Body of pancreas (tissue), 4 donors: ENCODE measurements around the gene PHF12. TPM values are rescaled to one million over a fixed set of nuclear protein-coding genes. Genes with fewer than 3 reads are reported as not detected.

Experiments used
- ATAC-seq: fragments of 150-250 bp; one replicate; pipeline ENCODE4 v1.9.1; 2016
- DNase-seq, 4 donors: peaks; one replicate each; pipeline ENCODE4 v3.0.0-alpha.2; 2019
- H3K27ac ChIP-seq, 4 donors: fragments of 200-600 bp; sonication (generic); 1 replicate in 3 of 4; 2 replicates in 1 of 4; pipeline versions ENCODE4 v1.5.1 to v1.6.1; 2016 to 2019; ENCODE audit warnings: mild to moderate bottlenecking in 1 of 4, mixed read lengths in 1 of 4, moderate library complexity in 1 of 4
- H3K27me3 ChIP-seq, 2 donors: fragments of 200-600 bp; sonication (generic); one replicate each; pipeline ENCODE4 v1.6.0; 2016; ENCODE audit warnings: mild to moderate bottlenecking in 1 of 2
- H3K36me3 ChIP-seq, 2 donors: fragments of 200-600 bp; sonication (generic); replicated peaks in 1 of 2; 2 replicates each; pipeline ENCODE4 v1.5.1; 2016; ENCODE audit warnings: low read depth in 2 of 2; ENCODE audit not compliant: insufficient read depth in 1 of 2
- H3K4me1 ChIP-seq: fragments of 200-600 bp; sonication (generic); one replicate; pipeline ENCODE4 v1.6.0; 2016
- H3K4me3 ChIP-seq, 2 donors: fragments of 200-600 bp; sonication (generic); 1 replicate in 1 of 2; 2 replicates in 1 of 2; pipeline ENCODE4 v1.5.1; 2016 to 2019
- H3K9me3 ChIP-seq, 3 donors: fragments of 200-600 bp; sonication (generic); 1 replicate in 2 of 3; 2 replicates in 1 of 3; pipeline ENCODE4 v1.5.1; 2016
- POLR2A ChIP-seq, 3 donors: fragments of 450-650 bp; IDR thresholded peaks; one replicate each; pipeline ENCODE4 v1.6.1; 2016; ENCODE audit warnings: antibody characterized with exemption in 3 of 3, mild to moderate bottlenecking in 2 of 3
- WGBS, 2 donors: methylation state at CpG; one replicate each; pipeline ENCODE4 v1.1.5; 2017; 5-methylcytosine and 5-hydroxymethylcytosine counted together
- intact Hi-C: fragments of 100-400 bp; cut with DNase I; formaldehyde crosslinking; loops from one replicate; pipeline ENCODE4 v1.15.1; 2023
- total RNA-seq, 2 donors: library from RNA; depleted of rRNA; stranded (reverse); fragments of >200 nt; gene quantifications; one replicate each; pipeline ENCODE4 v1.1.0, GENCODE V29; 2016
- TF ChIP-seq, protein P1 (sequence below), 7 experiments: fragments of 450-650 bp in 4 of 7; fragments of 200-600 bp in 3 of 7; sonication (generic) in 3 of 7; IDR thresholded peaks; one replicate each; pipeline ENCODE4 v1.5.1; 2016 to 2019; ENCODE audit warnings: antibody characterized with exemption in 7 of 7

PHF12 gene
- total RNA-seq, 2 donors from 2014 or later, result 22.1 to 56.4 TPM

DNA sequence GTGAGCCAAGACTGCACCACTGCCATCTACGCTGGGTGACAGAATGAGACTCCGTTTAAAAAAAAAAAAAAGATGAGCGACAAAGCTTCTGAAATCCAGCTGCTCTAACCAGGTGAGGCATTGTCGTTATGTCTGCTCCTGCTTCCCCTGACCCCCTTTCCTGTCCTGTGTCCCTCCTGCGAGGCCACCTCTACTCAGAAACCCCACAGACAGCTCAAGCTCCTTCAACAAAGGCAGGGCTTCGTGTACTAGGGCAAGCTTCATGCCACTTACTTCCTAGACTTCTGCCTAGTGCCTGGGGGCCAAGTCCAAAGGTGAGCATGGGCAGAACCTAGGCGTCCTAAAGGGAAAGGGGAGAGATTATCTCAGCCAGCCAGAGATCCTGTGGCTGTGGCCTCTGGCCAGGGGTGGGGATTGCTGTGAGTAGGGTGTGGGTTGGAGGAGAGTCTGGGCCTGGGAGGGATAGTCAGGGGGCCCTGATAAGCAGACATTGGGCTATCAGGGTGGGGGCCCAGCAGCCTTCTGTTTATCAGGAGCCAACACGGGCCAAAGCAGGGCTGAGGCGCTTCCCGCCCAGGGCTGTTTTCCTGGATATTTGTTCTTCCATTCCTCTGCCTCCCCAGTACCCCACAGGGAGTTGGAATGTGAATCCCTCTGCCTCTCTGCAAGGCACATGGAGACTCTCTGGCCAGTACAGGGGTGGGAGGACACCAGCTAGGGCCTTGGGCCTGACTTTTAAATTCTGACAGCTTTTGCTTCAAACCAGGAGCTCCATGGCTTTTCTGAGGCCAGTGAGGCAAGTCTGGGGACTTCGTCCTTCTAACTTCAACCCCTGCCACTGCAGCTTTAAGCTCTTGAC lies 86.1 kb downstream of the PHF12 start:
- no peak for ATAC-seq
- 78 to 83% methylated on average over 10 to 11 of the region's 11 CpGs for WGBS, 2 donors

DNA sequence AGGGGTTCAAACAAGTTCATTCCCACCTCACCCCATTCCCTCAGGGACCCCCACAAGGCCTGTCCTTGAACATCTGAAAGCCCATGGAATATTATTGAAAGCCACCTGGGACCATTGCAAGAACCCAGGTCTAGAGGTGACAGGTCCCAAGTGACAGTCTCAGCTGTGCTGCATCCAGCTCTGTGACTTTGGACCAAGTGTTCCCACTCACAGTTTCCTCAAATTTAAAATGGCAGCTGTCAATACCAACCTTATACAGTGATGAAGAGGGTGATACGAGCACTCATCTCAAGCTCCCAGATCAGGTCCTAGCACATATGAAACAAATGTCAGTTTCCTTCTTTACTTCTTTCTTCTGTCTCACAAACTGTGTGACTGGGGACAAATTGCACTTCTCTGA lies 87.4 kb downstream of the PHF12 start:
- 67 to 85% methylated on average over 1 of the region's 1 CpG for WGBS, 2 donors
- Histone ChIP-seq H3K4me1 (no peaks in the 10 kb centered on the region), H3K27ac (no peak overlapping the region), H3K4me3 (no peak overlapping the region), H3K9me3 (no peaks in the 10 kb centered on the region), H3K36me3 (peaks cover 2 to 8% of the 10 kb centered on the region in 2 donors), H3K27me3 (no peaks in the 10 kb centered on the region)
- intact Hi-C loops, result no loop called here
- DNase-seq (no peak), ATAC-seq (no peak)
- no peak for TF ChIP-seq POLR2A (IDR thresholded peaks at IDR 0.05)
- TF ChIP-seq, protein P1, sequence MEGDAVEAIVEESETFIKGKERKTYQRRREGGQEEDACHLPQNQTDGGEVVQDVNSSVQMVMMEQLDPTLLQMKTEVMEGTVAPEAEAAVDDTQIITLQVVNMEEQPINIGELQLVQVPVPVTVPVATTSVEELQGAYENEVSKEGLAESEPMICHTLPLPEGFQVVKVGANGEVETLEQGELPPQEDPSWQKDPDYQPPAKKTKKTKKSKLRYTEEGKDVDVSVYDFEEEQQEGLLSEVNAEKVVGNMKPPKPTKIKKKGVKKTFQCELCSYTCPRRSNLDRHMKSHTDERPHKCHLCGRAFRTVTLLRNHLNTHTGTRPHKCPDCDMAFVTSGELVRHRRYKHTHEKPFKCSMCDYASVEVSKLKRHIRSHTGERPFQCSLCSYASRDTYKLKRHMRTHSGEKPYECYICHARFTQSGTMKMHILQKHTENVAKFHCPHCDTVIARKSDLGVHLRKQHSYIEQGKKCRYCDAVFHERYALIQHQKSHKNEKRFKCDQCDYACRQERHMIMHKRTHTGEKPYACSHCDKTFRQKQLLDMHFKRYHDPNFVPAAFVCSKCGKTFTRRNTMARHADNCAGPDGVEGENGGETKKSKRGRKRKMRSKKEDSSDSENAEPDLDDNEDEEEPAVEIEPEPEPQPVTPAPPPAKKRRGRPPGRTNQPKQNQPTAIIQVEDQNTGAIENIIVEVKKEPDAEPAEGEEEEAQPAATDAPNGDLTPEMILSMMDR (IDR thresholded peaks at IDR 0.05), result no peak

More for the DNA sequence above, 86.1 kb downstream of the PHF12 start:
- Histone ChIP-seq H3K4me1 (no peaks in the 10 kb centered on the region), H3K27ac (no peak overlapping the region), H3K9me3 (no peaks in the 10 kb centered on the region), H3K36me3 (peaks cover 0 to 4% of the 10 kb centered on the region in 2 donors), H3K27me3 (no peaks in the 10 kb centered on the region), H3K4me3 (no peak overlapping the region)
- intact Hi-C loops, result no loop called here
- TF ChIP-seq, protein P1 (IDR thresholded peaks at IDR 0.05), result no peak
- no peak for TF ChIP-seq POLR2A (IDR thresholded peaks at IDR 0.05)
- DNase-seq, result no peak

DNA sequence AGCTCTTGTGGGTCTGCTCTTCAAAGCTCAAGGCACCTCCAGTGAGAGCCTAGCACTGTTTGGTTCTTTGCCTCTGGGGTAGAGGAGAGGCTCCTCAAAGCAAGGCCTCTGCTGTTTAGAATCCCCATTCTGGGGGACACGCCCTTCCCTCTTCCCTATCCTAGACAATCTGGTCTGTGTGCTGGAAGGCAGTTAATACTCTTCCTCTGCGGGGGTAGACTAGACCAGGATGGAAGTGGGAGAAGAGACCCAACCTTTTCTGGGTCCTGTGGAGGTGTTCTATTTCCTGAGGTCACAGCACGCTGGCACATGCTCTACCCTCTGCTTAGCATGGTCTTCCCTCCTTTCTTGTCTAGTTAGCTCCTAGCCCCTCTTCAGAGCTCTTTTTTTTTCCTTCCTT lies 88.8 kb downstream of the PHF12 start:
- intact Hi-C loops, result no loop called here
- no peaks in the 10 kb centered on the region for H3K27me3 ChIP-seq
- H3K36me3 ChIP-seq, result peaks cover 9 to 16% of the 10 kb centered on the region in 2 donors
- WGBS, 2 donors, result 90 to 100% methylated on average over 3 of the region's 3 CpGs
- H3K4me1 ChIP-seq, result no peaks in the 10 kb centered on the region
- H3K27ac ChIP-seq, result no peak overlapping the region
- no peak for DNase-seq
- no peaks in the 10 kb centered on the region for H3K9me3 ChIP-seq
- no peak overlapping the region for H3K4me3 ChIP-seq
- TF ChIP-seq, protein P1 (IDR thresholded peaks at IDR 0.05), result no peak
- no peak for ATAC-seq

DNA sequence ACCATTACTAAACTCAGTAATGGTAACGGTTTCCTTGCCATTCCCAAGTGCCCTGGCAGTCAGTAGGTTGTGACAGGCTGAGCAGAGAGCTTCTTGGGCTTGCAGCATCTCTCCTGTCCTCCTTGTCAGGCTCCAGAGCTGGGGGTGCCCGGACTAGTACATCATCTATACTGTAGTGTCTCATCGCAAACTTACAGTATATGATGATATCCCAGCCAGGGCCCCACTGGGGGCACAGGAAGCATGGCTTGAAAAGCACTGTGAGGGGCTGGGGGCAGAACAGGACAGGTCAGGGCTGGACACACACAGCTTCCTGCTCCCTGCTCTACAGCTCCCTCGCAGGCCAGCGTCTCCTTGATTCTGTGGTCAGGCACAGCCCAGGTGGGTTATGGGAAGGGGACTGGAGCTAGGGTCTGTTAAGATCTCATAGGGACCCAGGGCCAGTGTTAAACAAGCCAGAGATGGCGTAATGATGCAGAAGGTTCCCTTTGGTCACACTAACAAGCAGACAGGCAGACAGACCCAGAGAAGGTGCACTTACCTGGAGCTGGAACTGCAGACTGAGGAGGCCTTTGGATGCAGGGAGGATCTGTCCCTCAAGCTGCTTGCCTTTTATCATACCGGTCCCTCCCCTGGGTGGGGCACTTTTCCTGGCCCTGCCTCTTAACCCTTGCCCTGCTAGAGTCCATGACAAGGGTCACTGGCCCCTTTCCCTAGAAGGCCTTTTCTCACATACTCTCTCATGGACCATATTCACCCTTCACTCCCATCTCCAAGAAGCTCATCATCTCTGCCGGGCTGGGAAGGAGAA lies 89.7 kb downstream of the PHF12 start:
- Histone ChIP-seq H3K27ac (no peak overlapping the region), H3K27me3 (no peaks in the 10 kb centered on the region), H3K4me1 (no peaks in the 10 kb centered on the region), H3K4me3 (no peak overlapping the region), H3K9me3 (no peaks in the 10 kb centered on the region), H3K36me3 (peaks cover 9 to 16% of the 10 kb centered on the region in 2 donors)
- no peak for DNase-seq
- 66 to 77% methylated on average over 6 to 8 of the region's 8 CpGs for WGBS, 2 donors
- TF ChIP-seq, protein P1 (IDR thresholded peaks at IDR 0.05), result no peak
- TF ChIP-seq POLR2A (IDR thresholded peaks at IDR 0.05), result no peak
- intact Hi-C loops, result no loop called here
- no peak for ATAC-seq
